Retinal pigment epithelial cell (primary cell): ENCODE results near the gene STYXL2.
A peak's percentile ranks its signal among the peaks of the same experiment; 100 is the strongest.

ENCODE experiments used
- DNase-seq: peaks from one replicate; pipeline ENCODE4 v3.0.0-alpha.2; 2010; ENCODE audit warnings: low read depth
- H3K4me3 ChIP-seq: 2 replicates; pipeline ENCODE4 v1.5.1; 2011; ENCODE audit warnings: mild to moderate bottlenecking, low read length, control low read depth, moderate library complexity
- CTCF ChIP-seq: conservative IDR thresholded peaks from 2 replicates; pipeline ENCODE4 v1.5.1; 2011; ENCODE audit warnings: low read depth, low read length, control low read depth, inconsistent platforms

STYXL2 gene

GRCh38 chr1:167132301-167133010 is 38.6 kb downstream of the STYXL2 start:
- DNase-seq = no peak
- TF ChIP-seq CTCF = no peak
- no peak overlapping the region for H3K4me3 ChIP-seq

GRCh38 chr1:167135281-167135840 is 41.5 kb downstream of the STYXL2 start:
- DNase-seq = no peak
- no peak overlapping the region for H3K4me3 ChIP-seq
- TF ChIP-seq CTCF = no peak

- DNase-seq = peak; percentile 90
- no peak for TF ChIP-seq CTCF
- H3K4me3 ChIP-seq = no peak overlapping the region
Measured at GRCh38 chr1:167136191-167136614, 42.3 kb downstream of the STYXL2 start.

- H3K4me3 ChIP-seq = no peak overlapping the region
- no peak for DNase-seq
- TF ChIP-seq CTCF = no peak
Measured at GRCh38 chr1:167136806-167137205, 42.9 kb downstream of the STYXL2 start.

GRCh38 chr1:167137332-167137781 is 43.5 kb downstream of the STYXL2 start:
- DNase-seq = no peak
- TF ChIP-seq CTCF = no peak
- no peak overlapping the region for H3K4me3 ChIP-seq

GRCh38 chr1:167137793-167138510 is 44.1 kb downstream of the STYXL2 start:
- TF ChIP-seq CTCF = no peak
- no peak overlapping the region for H3K4me3 ChIP-seq
- DNase-seq = no peak

GRCh38 chr1:167138703-167139102 is 44.8 kb downstream of the STYXL2 start:
- TF ChIP-seq CTCF = no peak
- DNase-seq = no peak

More at GRCh38 chr1:167138703-167139102, 44.8 kb downstream of the STYXL2 start:
- H3K4me3 ChIP-seq = no peak overlapping the region
